GM18867 (cell line): ENCODE data around the gene OGA.
A peak's percentile ranks its signal among the peaks of the same experiment; 100 is the strongest.
"Not testable (repeated sequence)": the region's sequence is repeated elsewhere in the genome, so short reads cannot be mapped to it uniquely, and the experiment has no call there.

Experiments used
- ATAC-seq: cut with Tn5 transposase; IDR thresholded peaks from one replicate; pipeline ENCODE4 v1.9.1; 2021; ENCODE audit warnings: mild to moderate bottlenecking, moderate library complexity; ENCODE audit not compliant: unreplicated experiment

OGA gene

DNA sequence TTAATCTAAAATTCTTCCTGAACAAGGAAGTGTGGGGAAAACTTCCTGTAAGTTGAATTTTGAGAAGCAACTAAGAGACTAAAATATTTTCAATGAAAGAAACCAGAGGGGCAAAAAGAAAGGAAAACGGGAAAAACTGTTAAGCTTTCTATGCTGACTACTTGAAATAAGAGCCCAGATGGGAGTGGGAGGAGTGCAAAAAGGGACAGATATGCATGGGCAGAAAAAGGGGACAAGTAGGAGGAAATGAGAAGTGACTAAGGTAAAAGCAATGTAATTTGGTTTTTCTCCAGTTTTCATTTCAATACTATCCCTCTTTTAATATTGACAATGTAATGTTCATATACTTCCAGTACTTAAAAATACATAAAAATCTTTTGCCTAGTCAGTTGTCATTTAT is 11.1 kb downstream of the OGA start:
- ATAC-seq = no peak

- no peak for ATAC-seq
Observed at GRCh38 chr10:101803511-101803910, 14.7 kb downstream of the OGA start.

DNA sequence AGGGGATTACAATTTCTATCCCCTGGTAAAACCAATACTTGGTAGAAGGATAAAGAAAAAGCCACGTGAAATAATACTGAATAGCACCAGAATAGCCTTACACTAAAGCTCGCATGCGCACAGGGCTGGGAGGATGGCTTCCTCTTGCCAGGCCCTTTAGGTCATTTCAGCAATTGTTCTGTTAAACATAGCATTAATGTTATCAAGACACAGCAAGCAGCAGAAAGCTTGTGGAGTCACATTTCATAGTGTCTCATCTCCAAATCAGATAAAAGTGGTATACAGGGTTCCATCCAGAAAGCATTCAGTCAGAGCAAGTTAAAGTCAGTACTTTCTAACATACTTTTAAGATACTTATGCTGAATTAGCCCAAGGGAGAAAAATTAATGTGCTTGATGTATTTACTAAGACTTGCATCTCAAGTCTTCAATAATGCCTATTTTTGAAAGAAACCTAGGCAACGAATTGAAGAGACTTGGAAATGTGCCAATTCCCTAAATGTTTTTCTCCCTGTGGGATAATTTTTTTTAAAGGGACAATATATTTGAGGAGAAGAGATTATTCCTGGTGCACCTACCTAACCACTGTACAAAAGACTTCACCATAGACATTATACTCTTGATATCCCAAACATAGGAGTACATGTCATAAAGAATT is 20.7 kb downstream of the OGA start:
- ATAC-seq = no peak

- ATAC-seq = no peak
Observed at GRCh38 chr10:101793526-101793925, 24.7 kb downstream of the OGA start.

DNA sequence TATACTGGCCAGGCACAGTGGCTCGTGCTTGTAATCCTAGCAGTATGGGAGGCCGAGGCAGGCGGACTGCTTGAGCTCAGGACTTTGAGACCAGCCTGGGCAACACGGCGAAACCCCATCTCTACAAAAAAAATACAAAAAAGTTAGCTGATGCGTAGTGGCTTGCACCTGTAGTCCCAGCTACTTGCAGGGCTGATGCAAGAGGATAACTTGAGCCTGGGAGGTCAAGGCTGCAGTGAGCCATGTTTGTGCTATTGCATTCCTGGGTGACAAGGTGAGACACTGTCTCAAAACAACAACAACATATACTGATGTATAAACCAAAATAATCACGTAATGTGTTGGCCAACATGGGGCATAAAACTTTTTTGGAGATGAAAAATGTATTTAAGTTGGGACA is 28.6 kb downstream of the OGA start:
- ATAC-seq = no peak

DNA sequence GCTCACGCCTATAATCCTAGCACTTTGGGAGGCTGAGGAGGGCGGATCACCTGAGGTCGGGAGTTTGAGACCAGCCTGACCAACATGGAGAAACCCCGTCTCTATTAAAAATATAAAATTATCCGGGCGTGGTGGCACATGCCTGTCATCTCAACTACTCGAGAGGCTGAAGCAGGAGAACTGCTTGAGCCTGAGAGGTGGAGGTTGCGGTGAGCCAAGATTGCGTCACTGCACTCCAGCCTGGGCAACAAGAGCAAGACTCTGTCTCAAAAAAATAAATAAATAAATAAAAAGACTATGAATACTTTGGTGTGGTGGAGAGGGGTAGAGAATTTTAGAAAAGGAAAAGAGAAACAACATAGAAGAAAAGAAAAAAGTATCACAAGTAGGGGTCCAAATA is 29.0 kb downstream of the OGA start:
- ATAC-seq = not testable (repeated sequence)

DNA sequence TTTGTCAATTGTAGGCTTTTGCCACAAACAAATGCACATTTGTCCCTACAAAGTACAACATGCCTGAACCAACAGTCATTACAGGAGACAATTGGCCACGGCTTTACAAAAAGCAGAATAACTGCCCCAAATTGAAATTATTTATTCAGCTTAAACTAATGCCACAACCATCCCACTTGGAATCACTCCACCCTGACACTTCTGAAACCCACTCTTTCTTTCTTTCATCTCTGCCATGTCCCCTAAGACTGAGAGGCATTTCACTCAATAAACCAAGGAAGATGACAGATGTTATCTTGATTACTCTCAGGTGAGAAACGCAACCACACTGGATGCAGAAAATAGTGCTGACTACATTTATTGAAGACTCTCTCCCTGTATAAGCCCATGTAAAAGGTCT is 32.4 kb downstream of the OGA start:
- no peak for ATAC-seq

- ATAC-seq = no peak
Observed at GRCh38 chr10:101784558-101784957, 33.7 kb downstream of the OGA start.

DNA sequence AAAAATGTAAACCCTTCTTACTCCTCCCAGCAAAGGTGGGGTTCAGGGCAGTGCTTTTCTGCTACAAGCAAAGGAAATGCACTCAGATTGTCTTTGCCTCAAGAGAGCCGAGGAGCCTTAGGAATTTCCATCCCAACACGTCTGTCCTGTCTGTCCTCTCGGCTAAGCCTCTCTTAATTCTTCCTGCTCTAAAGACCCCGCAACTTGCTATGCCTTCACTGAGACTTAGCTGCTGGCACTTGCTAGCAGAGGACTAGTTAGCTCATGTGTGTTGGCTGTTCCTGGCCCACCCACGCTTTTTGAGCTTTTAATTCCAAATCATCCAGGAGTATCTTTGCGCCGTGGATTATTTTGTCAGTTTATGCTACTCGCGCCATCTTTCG is 34.5 kb downstream of the OGA start:
- no peak for ATAC-seq

DNA sequence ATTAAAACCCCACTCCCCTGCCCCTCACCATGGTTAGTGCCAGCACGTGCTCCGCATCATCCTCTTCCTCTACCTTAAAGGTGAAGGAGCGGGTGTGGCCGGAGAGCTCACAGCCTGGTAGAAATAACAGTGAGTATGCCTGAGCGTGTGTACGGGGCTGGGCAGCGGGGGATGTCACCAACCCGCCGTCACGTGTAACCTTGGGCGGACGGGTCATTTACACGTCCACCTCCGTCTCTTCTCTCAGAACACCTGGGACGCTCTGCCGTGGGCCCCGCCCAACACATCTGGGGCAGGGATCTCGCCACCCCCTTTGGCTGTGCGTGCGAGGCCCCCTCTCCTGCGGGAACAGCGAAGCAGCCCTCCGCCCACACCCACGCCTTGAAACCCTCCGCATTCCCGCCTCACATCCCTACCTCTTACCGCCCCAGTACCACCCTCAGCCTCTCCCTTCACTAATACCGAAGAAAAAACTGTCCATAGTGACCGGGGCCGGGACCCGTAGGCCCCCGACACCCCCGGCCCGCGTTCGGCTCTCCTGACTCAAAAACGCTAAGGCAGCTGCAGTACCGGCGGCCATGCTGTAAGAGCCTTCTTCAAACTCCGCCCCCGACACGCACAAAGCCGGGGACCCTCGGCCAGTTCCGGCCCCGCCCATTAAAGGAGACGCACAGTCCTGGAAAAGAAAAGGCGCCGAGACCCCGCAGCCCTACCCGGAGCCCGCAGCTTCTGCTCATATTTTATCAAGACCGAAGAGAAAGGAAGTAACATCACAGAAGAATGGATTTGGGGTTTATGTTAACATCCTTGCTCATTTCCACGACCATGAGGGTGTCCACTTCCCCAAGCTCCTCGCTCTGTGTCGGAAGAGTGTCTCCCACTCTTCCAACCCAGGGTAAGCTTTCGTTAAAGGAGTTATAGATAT is 35.2 kb downstream of the OGA start, which contains the start of gene NPM3:
Gene NPM3 (minus strand): TSS at position 636 of the 925 bp plus-strand sequence. CDS start 56 bp downstream, at position 580.
- ATAC-seq = peak; percentile 65

DNA sequence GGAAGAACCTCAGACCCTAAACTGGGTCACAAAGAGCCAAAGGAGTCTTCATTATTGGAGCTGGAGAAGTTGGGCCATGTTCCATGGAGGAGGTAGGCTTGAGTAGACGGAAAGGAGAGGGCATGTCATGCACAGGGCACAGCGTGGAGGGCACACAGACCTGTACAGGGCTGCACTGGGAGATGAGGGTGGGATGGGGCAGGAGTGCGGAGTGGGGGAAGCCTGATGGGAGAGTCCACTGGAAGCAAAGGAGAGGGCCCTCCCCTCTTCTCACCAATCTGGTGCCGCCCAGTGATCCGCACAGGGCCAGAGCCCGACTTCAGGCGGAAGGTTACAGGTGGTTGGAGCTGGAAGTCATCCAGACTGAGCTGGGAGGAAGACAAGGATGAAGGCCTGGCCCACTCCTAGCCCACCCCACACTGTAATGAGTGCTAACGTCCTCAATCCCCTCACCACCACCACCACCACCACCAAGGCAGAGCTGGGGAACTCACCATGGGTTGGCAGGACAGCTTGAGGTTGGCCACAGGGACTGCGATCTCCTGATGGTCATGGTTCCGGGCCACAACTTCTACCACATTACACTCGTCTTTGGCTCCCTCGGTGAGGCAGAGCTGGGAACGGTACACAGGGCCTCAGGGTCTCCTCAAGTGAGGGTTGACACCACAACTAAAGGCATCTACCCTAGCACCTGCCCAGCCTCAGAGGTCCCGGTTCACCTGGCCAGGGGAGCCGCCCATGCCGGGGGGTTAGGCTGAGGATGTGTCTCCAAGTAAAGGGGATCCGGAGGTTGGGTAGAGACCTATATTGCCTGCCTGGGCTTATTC is 36.0 kb downstream of the OGA start:
- ATAC-seq = no peak

GRCh38 chr10:101781655-101781983 is 36.6 kb downstream of the OGA start:
- no peak for ATAC-seq

GRCh38 chr10:101780818-101781654 is 37.2 kb downstream of the OGA start:
- peak; percentile 40 for ATAC-seq

DNA sequence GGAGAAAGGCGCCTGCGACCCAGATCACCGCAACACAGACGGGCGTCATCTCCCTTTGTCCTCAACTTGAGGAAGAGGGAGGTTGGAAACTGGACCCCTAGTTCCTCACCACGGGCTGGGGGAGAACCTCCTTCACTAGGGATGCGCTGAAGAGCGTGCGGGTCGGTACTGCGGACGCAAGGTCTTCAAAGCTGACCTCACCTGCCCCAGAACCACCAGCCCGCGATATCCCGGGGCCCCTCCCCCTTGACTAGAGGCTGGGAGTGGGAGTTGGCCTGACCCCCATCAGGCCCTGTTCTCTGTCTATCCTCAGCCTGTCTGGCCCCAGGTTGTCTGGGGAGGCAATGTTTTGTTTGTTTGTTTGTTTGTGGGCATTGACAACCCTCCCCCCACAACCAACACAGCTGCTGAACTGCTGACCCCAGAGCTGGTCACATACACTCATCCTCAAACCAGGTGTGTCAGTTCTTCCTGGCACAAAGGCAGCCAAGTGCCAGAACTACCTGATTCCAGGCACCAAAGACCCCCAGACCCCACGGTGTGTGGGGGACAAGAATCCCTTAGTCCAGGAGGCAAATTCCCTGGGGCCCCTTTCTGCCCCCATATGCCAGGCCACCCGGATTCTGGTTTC is 37.9 kb downstream of the OGA start:
- no peak for ATAC-seq

DNA sequence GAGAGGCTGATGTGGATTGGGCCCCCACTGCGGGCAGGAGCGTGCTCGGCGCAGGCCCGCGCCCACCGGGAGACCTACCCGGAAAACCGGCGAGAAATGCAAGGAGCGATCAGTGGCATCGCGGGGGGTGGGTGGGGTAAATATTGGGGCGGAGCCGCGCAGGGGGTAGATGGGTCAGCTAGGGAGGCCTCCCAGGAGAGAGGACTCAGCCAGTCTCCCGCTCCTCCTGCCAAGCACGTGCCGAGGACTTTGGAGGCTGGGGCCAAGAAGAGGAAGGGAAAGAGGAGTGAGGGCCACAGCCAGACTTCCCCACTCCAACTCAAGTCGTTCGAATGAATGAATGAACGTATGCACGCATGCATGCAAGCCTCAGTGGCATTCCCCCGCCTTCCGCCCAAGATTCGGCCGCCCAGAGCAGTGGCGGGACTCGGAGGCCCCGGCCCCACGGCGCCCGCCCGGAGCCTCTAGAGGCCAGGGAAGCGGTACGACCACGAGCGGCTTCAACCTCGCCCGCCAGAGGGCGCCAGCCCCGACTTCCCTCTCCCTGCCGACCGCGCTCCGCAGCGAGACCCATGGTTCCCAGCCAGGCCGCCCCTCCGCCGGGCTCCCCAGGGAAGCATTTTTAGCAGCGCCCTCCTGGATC is 38.6 kb downstream of the OGA start:
- ATAC-seq = peak; percentile 40

GRCh38 chr10:101778781-101779543 is 39.3 kb downstream of the OGA start:
- ATAC-seq = no peak

DNA sequence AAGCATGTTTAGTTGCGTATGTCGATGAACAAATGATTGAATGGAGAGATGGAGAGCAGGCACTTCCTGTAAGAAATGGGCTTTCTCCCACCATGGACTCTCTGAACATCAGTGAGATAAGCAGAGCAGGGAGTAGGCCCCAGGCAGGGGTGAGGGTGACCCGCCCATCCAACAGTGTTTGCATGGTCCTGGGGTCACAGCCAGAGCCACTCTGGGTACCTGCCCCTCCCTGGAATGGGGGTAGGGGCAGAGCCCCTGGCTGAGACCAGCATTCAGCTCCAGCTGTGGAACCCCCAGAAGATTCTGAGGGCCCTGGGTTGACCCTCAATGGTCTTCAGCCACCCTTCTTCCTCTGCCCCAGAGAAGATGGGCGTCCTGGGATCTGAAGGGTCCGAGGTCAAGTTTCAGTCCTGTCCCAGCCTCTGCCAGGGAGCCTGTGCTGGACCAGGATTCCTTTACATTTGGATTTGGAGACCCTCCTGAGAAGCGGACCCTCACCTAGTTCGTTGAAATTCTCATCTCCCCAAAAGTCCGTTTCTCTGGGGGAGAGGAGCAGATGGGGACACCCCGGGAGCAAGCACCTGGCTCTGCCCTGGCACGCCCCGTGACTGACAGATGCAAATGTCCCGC is 40.0 kb downstream of the OGA start:
- no peak for ATAC-seq

GRCh38 chr10:101777619-101778145 is 40.6 kb downstream of the OGA start:
- ATAC-seq = no peak
